NCI-H2227 (cell line): ENCODE measurements around the gene CDC42EP4.
"Not testable (repeated sequence)": the region's sequence is repeated elsewhere in the genome, so short reads cannot be mapped to it uniquely, and the experiment has no call there.

Experiments used
- DNase-seq: peaks from one replicate; lab custom pipeline; 2025; ENCODE audit not compliant: unreplicated experiment; lab: John Stamatoyannopoulos, UW

CDC42EP4 gene

GRCh38 chr17:73320601-73321264 lies 8.9 kb upstream of the CDC42EP4 start:
- peak; percentile 72 for DNase-seq

DNA sequence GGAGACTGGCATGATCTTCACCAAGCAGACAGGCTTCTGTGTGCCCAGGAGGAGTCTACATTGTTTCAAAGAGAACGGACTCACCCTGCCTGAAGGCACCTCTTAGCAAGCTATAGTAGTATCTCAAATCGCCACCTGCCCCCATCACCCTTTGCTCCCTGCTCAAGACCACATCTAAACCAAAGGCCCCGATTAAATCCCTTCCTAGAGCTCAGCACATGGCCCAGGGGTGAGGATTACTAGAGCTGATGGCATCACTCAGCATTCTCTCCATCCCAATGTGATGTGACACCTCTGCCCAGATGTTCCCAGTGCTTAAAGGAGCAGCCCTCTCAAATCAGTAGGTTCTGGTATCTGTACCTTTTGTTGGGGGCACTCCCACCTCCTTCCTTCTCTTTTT lies 8.0 kb upstream of the CDC42EP4 start:
- DNase-seq = no peak

- no peak for DNase-seq
Observed at GRCh38 chr17:73318836-73319235, 7.0 kb upstream of the CDC42EP4 start.

DNA sequence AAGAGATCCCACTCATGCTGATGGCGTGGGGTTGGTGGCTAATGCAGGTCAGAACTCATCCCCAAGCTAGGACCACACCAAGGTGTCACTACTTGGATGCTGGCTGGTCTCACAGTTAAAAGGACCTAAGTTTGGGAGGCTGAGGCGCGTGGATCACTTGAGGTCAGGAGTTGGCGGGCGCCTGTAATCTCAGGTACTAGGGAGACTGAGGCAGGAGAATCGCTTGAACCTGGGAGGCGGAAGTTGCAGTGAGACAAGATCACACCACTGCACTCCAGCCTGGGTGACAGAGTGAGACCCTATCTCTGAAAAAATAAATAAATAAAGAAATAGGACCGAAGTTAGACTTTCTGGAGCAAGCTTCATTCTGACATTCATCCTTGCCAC lies 6.6 kb upstream of the CDC42EP4 start:
- no peak for DNase-seq

DNA sequence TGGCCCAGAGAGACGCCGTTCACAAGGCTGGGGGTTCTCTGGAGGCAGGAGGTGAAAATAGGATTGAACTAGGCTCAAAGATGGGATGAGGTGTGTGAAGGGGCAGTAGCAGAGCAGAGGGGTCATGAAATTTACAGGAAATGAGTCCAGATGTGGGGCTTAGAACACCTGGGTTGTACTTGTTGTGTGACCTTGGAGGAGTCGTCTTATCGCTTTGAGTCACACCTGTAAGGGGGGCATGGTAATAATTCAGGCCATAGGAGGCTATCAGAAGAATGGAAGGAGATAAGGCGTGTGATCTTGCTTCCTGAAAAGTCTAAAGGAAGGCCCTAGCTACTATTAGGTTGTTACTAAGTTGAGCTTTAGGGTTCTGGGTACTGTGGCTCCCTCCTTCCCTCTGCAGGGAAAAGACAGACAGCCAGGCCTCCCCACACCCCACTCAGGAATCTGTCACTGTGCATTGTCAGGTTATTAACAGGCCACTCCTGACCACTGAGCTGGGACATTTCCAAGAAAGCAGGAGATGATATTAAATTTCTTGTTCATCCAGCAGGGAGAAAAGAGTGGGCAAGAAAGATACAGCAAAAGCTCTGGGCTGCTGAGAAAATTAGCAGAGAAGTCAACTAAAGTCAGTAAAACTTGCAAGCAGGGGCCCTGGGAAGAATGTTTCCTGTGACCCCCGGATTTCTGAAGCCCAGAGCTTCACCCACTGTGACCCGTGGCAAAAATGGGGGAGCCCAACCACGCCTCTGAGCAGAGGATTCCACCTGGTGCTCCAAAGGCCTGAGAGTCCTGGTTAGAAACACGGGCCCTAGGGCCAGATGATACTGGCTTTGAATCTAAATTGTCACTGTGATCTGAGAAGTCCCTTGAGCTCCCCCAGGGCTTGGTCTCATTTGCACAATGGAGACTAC lies 6.0 kb upstream of the CDC42EP4 start:
- DNase-seq = no peak

GRCh38 chr17:73316919-73317505 lies 5.2 kb upstream of the CDC42EP4 start:
- DNase-seq = no peak

DNA sequence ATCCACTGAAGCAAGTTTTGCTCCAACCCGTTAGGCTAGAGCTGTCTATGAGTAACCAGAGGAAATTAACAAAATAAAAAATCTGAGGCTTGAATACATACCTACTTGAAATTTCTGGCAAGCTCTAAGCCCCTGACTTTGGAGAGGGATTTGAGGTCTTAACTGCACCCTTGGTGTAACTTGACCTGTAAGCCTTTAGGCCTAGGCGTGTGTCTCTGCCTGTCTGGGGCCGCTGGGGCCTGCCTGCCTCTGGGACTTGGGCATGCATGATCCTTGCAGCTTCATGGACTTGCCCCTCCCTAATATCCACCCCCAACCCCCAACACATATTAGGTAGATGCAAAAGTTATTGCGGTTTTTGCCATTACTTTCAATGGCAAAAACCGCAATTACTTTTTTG lies 3.7 kb upstream of the CDC42EP4 start:
- no peak for DNase-seq

DNA sequence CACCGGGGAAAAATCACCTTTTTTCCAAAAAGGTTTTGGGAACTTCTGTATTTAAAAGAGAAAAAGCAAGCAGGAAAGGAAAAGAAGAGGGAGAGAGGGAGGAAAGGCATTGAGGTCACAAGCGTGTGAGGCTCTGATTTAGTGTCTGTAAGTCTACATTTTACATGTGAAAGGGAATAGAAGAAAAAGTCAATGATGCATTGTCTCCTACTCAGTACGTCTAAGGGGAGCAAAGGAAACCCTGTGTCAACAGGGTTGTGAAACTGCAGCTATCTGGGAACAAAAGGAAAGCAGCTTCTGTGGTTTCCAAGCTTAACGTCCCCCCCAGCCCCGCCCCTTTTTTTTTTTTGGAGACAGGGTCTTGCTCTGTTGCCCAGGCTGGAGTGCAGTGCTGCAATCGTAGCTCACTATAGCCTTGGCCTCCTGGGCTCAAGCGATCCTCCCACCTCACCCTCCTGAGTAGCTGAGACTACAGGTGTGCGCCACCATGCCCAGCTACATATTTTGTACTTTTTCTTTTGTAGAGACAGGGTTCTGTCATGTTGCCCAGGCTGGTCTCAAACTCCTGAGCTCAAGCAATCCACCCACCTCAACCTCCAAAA lies 1.8 kb upstream of the CDC42EP4 start:
- no peak for DNase-seq

GRCh38 chr17:73312887-73313286 lies 1.1 kb upstream of the CDC42EP4 start:
- not testable (repeated sequence) for DNase-seq

- DNase-seq = peak; percentile 57
Observed at GRCh38 chr17:73311428-73311780, 397 bp downstream of the CDC42EP4 start.

DNA sequence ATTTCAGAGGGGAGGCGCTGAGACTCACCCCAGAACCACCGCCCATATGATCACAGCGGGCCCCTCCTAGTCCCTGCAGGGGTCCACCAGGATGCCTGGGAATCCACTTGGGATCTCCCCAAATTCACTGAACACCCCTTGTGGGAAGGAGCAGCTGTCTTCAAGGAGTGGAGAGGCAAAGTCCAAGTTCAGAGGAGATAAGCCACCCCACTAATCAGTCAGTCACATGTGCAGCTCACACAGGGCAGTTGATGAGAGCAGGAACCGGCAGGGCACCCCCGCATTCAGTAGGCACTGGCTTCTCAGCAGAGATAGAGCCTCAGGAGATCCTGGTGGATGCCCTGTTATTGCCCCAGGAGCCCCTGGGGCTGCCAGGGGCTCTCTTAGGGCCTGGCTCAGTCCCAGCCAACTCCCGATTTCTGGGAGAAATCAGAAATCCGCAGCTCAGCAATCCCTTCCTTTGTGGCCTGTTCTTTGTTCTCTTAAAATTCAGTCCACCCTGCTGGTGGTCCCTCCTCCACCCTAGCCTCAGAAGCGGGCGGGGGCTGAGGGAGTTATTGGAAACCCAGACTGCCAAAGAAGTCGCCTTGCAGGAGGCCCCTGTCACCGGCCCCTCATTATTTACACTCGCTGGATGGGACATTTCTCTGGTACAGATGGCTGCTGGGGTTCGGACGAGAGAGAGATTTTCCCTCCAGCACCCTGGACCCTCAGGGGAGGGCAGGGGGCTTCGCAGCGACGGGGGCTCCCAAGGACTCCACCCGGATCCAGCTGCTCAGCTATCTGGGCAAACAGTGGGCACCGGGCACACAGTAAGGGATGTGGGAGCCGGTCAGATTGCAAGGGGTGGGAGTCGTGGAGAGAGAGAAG lies 1.8 kb downstream of the CDC42EP4 start:
- DNase-seq = peak; percentile 38

- DNase-seq = not testable (repeated sequence)
Observed at GRCh38 chr17:73308959-73309358, 2.8 kb downstream of the CDC42EP4 start.

DNA sequence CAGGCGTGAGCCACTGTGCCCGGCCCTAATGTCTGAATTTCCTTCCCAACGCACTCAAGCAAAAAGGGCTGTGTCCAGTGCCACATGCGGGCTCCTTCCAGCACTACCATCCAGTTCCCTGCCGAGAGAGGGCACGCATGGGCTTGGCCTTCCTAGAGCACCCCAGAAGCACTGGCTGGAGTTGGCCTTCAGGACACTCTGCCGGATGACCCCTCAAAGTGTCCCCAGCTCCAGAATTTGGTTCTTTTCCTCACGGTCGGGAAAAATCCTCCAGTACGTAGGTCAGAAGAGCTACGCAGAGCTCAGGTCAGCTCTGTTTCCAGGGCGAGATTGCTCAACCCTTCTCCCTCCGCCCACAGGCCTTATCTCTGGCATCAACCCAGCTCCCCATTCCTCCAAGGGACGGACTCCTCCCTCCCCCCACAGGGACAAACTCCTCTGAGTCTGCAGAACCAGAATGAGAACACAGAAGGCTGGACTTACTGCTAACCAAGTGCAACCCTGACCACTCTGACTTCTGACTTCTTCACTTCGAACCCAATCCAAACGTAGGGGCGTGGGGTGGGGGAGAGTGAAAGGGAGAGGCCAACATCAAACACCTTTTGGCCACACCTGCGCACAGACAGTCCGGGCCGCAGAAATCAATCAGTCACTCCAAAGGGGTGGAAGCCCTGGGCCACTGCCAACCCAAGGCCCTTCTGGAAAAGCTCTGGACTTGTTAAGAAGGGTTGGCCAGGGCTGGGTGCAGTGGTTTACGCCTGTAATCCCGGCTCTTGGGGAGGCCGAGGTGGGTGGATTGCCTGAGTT lies 3.6 kb downstream of the CDC42EP4 start:
- no peak for DNase-seq

GRCh38 chr17:73307130-73307529 lies 4.7 kb downstream of the CDC42EP4 start:
- DNase-seq = no peak

- no peak for DNase-seq
Observed at GRCh38 chr17:73305845-73306836, 5.7 kb downstream of the CDC42EP4 start.

DNA sequence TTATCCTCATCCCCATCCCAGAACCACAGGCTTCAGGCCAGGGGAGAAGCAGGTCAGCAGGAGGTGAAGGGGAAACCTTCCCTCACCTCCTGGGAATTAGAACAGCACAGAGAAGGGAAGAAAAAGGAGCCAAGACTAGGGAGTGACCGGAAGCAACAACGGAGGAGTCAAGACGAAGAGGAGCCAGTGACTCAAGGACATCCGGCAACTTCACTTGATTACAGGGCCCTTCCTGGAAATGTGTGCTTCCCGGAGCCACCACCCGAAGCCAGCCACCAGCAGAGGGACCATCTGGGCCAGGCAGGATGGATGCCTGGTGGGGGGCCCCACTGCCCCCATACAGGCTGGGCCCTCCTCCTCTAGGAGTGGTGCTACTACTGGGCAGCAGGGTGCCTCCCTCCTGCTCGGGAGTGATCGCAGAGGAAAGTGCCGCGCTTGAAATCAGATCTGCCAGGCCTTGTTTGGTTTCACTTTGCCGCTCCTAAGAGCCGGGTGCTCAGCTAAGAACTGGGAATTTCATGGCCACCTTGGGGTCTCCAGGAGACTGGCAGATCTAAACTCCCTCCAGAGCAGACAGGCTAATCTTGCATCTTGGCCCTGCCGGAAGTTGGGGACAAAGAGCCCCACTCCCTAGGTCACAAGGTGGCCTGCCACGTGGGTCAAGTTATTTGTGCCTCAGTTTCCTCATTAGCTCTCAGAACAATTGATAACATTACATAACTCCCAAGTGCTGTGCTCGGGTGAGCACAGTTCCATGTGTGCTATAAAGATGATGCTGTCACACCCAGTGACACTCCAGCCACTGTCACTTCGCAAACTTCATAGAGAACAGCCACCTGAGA lies 6.6 kb downstream of the CDC42EP4 start:
- peak; percentile 70 for DNase-seq

DNA sequence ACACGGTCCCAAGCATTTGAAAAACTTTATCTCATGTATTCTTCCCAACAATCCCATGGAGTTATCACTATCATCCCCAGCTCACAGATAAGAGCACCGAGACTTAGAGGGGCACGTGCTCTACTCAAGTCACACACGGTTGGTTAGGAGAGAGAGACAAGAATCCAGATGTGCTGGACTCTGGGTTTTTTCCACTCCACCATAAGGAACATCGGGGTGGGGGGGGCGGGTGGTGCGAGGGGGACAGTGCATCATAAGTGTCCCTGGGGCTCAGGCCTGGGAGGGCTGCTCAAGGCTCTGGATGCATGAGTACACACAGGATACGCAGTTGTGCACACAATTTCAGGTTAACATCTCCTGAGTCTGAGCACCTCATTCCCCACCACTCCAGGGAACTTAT lies 7.4 kb downstream of the CDC42EP4 start:
- no peak for DNase-seq

GRCh38 chr17:73302189-73302588 lies 9.6 kb downstream of the CDC42EP4 start:
- DNase-seq = no peak
